Esophagus squamous epithelium (tissue), 4 donors: ENCODE results near the gene TTC27.

Experiments
- POLR2A ChIP-seq, 4 donors: fragments of 450-650 bp; IDR thresholded peaks; one replicate each; pipeline ENCODE4 v1.6.1; 2017; ENCODE audit warnings: antibody characterized with exemption in 4 of 4, mild to moderate bottlenecking in 4 of 4, moderate library complexity in 3 of 4
- TF ChIP-seq, protein P1 (sequence below), 6 experiments: fragments of 450-650 bp in 4 of 6; fragments of 200-600 bp in 2 of 6; sonication (generic) in 2 of 6; IDR thresholded peaks; one replicate each; pipeline ENCODE4 v1.5.1; 2016 to 2019; ENCODE audit warnings: antibody characterized with exemption in 6 of 6, mild to moderate bottlenecking in 4 of 6, moderate library complexity in 4 of 6

- TF ChIP-seq, protein P1, sequence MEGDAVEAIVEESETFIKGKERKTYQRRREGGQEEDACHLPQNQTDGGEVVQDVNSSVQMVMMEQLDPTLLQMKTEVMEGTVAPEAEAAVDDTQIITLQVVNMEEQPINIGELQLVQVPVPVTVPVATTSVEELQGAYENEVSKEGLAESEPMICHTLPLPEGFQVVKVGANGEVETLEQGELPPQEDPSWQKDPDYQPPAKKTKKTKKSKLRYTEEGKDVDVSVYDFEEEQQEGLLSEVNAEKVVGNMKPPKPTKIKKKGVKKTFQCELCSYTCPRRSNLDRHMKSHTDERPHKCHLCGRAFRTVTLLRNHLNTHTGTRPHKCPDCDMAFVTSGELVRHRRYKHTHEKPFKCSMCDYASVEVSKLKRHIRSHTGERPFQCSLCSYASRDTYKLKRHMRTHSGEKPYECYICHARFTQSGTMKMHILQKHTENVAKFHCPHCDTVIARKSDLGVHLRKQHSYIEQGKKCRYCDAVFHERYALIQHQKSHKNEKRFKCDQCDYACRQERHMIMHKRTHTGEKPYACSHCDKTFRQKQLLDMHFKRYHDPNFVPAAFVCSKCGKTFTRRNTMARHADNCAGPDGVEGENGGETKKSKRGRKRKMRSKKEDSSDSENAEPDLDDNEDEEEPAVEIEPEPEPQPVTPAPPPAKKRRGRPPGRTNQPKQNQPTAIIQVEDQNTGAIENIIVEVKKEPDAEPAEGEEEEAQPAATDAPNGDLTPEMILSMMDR (IDR thresholded peaks at IDR 0.05) = no peak
- TF ChIP-seq POLR2A (IDR thresholded peaks at IDR 0.05) = no peak
Measured at GRCh38 chr2:32820701-32821100, 192.9 kb downstream of the TTC27 start.
